GM21360 (cell line): ENCODE data around the gene COX20.
"Not testable (repeated sequence)": the region's sequence is repeated elsewhere in the genome, so short reads cannot be mapped to it uniquely, and the experiment has no call there.

Experiments used
- ATAC-seq: cut with Tn5 transposase; IDR thresholded peaks from one replicate; pipeline ENCODE4 v1.9.1; 2021; ENCODE audit warnings: mild to moderate bottlenecking, moderate library complexity; ENCODE audit not compliant: unreplicated experiment

COX20 gene

GRCh38 chr1:244821134-244821533 is 14.3 kb upstream of the COX20 start:
- no peak for ATAC-seq

- ATAC-seq: no peak
Observed at GRCh38 chr1:244822878-244823277, 12.6 kb upstream of the COX20 start.

GRCh38 chr1:244826712-244827111 is 8.7 kb upstream of the COX20 start:
- ATAC-seq: no peak

GRCh38 chr1:244830639-244831038 is 4.8 kb upstream of the COX20 start:
- no peak for ATAC-seq

- ATAC-seq: not testable (repeated sequence)
Observed at GRCh38 chr1:244833260-244833659, 2.2 kb upstream of the COX20 start.

- no peak for ATAC-seq
Observed at GRCh38 chr1:244833734-244834542, 1.5 kb upstream of the COX20 start.

- ATAC-seq: peak; percentile 56
Observed at GRCh38 chr1:244834543-244835275, 749 bp upstream of the COX20 start.

- no peak for ATAC-seq
Observed at GRCh38 chr1:244836135-244836521, 670 bp downstream of the COX20 start.

- no peak for ATAC-seq
Observed at GRCh38 chr1:244836584-244836983, 1.1 kb downstream of the COX20 start.

- ATAC-seq: no peak
Observed at GRCh38 chr1:244837597-244838258, 2.3 kb downstream of the COX20 start.

GRCh38 chr1:244839656-244840055 is 4.2 kb downstream of the COX20 start:
- ATAC-seq: no peak

- ATAC-seq: no peak
Observed at GRCh38 chr1:244840219-244840794, 4.8 kb downstream of the COX20 start.

- no peak for ATAC-seq
Observed at GRCh38 chr1:244841273-244841927, 5.9 kb downstream of the COX20 start.

GRCh38 chr1:244843148-244843978 is 7.9 kb downstream of the COX20 start:
- ATAC-seq: no peak

GRCh38 chr1:244844155-244845121 is 9.0 kb downstream of the COX20 start:
- no peak for ATAC-seq

- ATAC-seq: no peak
Observed at GRCh38 chr1:244846653-244847052, 11.2 kb downstream of the COX20 start.

GRCh38 chr1:244849189-244849866 is 13.9 kb downstream of the COX20 start:
- ATAC-seq: no peak
